Fibroblast of skin of left quadriceps (primary cell): ENCODE measurements around the gene DPYSL3.
"Not testable (repeated sequence)": the region's sequence is repeated elsewhere in the genome, so short reads cannot be mapped to it uniquely, and the experiment has no call there.

Experiments used
- DNase-seq, 2 experiments: peaks; one replicate each; pipeline ENCODE4 v3.0.0-alpha.2; 2013; ENCODE audit warnings: low read depth in 2 of 2

Gene DPYSL3

GRCh38 chr5:147371290-147371689 is 138.6 kb downstream of the DPYSL3 start:
- DNase-seq = no peak

- no peak for DNase-seq
Measured at GRCh38 chr5:147369742-147370374, 140.0 kb downstream of the DPYSL3 start.

- not testable (repeated sequence) for DNase-seq
Measured at GRCh38 chr5:147367381-147367780, 142.5 kb downstream of the DPYSL3 start.

GRCh38 chr5:147361441-147362175 is 148.3 kb downstream of the DPYSL3 start:
- DNase-seq = no peak

- no peak for DNase-seq
Measured at GRCh38 chr5:147360816-147361215, 149.1 kb downstream of the DPYSL3 start.

- no peak for DNase-seq
Measured at GRCh38 chr5:147359581-147359980, 150.3 kb downstream of the DPYSL3 start.

GRCh38 chr5:147359101-147359500 is 150.8 kb downstream of the DPYSL3 start:
- DNase-seq = no peak

- DNase-seq = no peak
Measured at GRCh38 chr5:147349241-147349640, 160.6 kb downstream of the DPYSL3 start.

GRCh38 chr5:147348451-147348850 is 161.4 kb downstream of the DPYSL3 start:
- DNase-seq = no peak

- DNase-seq = no peak
Measured at GRCh38 chr5:147348046-147348445, 161.8 kb downstream of the DPYSL3 start.

- DNase-seq = no peak
Measured at GRCh38 chr5:147346006-147346561, 163.8 kb downstream of the DPYSL3 start.

- no peak for DNase-seq
Measured at GRCh38 chr5:147344861-147345260, 165.0 kb downstream of the DPYSL3 start.

- no peak for DNase-seq
Measured at GRCh38 chr5:147341345-147341744, 168.5 kb downstream of the DPYSL3 start.

GRCh38 chr5:147340941-147341340 is 168.9 kb downstream of the DPYSL3 start:
- DNase-seq = no peak
